Kidney glomerular epithelial cell (primary cell): Measurements from ENCODE around the gene POLDIP2.

ENCODE experiments used
- DNase-seq: peaks from one replicate; lab custom pipeline; 2025; lab: John Stamatoyannopoulos, UW

POLDIP2 gene

GRCh38 chr17:28390141-28390540 lies 32.8 kb upstream of the POLDIP2 start:
- DNase-seq: no peak

DNA sequence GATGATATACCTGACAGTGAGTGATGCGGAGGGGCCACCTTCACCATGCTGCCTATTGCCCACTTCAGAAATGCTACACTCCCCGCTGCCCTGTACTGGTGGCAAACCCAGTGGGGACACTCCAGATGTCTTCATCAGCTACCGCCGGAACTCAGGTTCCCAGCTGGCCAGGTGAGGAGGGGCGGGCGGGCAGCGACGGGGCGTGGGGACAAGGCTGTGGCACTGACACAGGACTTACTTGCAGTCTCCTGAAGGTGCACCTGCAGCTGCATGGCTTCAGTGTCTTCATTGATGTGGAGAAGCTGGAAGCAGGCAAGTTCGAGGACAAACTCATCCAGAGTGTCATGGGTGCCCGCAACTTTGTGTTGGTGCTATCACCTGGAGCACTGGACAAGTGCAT lies 30.8 kb upstream of the POLDIP2 start:
- DNase-seq: no peak

DNA sequence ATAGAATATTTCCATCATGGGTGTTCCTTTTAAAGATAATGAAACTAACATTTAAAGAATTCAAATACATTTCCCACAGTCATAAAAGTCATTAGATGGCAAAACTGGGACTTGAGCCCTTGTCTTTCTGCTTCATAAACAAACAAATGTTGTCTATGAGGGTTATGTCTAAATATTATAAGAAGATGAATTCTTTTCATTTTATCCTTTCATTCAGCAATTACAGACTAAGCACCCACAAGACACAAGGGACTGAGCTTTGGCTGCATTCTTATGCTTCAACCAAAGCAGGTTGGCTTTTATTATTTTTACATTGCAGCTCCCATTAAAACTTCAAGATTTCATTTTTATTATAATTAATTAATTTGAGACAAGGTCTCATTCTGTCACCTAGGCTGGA lies 29.1 kb upstream of the POLDIP2 start:
- DNase-seq: no peak

- no peak for DNase-seq
These were observed 28.1 kb upstream of the POLDIP2 start for GRCh38 chr17:28385406-28385805.

DNA sequence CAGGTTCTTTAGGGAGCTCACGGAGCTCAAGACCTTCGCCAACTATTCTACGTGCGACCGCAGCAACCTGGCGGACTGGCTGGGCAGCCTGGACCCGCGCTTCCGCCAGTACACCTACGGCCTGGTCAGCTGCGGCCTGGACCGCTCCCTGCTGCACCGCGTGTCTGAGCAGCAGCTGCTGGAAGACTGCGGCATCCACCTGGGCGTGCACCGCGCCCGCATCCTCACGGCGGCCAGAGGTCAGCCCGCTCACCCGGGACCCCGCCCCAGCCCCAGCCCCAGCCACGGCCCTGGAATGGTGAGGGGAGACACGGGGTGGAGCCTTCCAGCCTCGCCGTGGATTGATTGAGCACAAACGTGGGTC lies 27.7 kb upstream of the POLDIP2 start:
- no peak for DNase-seq

GRCh38 chr17:28384281-28385036 lies 27.1 kb upstream of the POLDIP2 start:
- DNase-seq: peak; percentile 37

GRCh38 chr17:28381141-28381825 lies 24.0 kb upstream of the POLDIP2 start:
- no peak for DNase-seq

DNA sequence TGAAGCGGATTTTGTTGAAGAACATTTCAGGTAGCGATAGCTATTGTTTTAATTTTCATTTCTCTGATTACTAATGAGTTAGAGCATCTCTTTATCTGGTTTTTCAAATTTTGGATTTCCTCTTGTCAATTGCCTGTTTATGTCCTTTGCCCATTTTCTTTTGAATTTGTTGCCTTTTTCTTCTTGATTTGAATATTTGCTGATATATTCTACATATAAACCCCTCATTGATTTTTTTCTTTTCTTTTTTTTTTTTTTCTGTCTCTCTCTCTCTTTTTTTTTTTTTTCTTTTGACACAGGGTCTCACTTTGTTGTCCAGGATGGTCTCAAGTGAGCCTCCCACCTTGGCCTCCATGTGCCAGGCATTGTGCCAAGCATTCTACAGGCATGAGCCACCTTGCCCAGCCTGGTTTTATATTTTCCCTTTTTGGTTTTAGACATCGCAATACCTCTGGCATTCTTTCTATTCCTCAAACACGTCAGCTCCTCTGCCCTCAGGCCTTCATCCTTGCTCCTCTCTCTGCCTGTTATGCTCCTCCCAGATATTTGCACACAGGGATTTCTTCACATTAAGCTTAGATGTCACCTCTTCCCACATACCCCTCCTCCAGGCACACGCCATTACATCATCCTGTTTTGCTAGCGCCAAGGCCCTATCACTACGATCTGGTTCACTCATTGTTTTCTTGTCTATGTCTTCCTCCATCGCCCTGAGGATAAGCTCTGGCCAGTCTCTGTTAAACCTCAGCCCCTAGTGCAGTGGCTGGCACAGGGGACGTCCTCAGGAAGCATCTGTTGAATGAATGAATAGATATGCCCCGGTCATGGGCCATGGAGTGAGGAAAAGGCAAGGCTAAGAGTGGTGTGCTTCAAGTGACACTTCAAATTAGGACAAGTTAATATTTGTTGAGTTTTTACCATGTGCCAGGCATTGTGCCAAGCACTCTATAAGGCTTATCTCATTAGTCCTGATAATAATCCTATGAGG lies 22.8 kb upstream of the POLDIP2 start:
- DNase-seq: no peak

GRCh38 chr17:28372945-28373274 lies 15.6 kb upstream of the POLDIP2 start:
- DNase-seq: no peak

DNA sequence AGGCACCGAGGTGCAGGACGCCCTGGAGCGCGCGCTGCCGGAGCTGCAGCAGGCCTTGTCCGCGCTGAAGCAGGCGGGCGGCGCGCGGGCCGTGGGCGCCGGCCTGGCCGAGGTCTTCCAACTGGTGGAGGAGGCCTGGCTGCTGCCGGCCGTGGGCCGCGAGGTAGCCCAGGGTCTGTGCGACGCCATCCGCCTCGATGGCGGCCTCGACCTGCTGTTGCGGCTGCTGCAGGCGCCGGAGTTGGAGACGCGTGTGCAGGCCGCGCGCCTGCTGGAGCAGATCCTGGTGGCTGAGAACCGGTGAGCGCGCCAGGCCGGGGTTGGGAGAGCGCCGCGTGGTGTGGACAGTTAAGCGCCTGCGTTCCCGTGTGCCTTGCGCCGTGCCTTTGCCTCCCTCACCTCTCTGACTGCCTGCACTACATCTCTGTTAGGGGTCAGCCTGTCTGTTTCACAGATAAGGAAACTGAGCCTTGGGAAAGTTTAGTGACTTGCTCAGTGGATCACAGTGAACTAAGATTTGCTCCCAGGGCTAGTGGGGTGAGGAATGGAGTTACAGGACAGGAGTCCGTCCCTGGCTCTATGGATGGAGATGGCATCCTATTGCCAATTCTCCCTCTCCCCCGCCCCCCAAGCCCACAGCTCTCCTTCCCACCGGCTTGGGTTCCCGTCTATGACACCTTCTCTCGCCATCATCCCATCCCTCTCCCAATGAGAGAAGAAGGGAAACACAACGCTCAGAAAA lies 15.0 kb upstream of the POLDIP2 start:
- DNase-seq: no peak

GRCh38 chr17:28371245-28372202 lies 14.2 kb upstream of the POLDIP2 start, which contains the start of gene SARM1:
SARM1 (plus strand) TSS chr17:28371694; CDS start chr17:28372033, 339 bp downstream.
- peak; percentile 37 for DNase-seq

DNA sequence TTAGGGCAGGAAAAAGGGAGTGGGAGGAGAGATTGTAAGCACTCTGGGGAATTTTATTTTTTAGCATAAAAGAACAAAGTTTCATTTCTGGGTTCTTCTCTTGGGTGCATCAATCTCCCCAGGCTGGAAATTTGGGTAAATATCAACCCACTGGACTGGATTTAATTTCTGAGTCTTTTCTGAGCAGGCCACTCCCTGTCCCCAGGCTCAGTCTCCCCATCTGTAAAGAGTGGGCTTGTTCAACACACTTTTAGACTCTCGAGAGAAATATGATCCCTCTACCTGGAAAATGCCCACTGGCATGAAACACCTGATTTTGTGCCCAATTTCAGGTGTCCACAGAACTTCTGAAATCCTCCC lies 13.4 kb upstream of the POLDIP2 start:
- DNase-seq: no peak

- DNase-seq: peak; percentile 2
These were observed 12.9 kb upstream of the POLDIP2 start, which contains the start of gene VTN for GRCh38 chr17:28370035-28370743. VTN (minus strand) TSS chr17:28370307; CDS start chr17:28370203, 104 bp downstream.

- DNase-seq: no peak
These were observed 12.3 kb upstream of the POLDIP2 start for GRCh38 chr17:28369684-28370034.

DNA sequence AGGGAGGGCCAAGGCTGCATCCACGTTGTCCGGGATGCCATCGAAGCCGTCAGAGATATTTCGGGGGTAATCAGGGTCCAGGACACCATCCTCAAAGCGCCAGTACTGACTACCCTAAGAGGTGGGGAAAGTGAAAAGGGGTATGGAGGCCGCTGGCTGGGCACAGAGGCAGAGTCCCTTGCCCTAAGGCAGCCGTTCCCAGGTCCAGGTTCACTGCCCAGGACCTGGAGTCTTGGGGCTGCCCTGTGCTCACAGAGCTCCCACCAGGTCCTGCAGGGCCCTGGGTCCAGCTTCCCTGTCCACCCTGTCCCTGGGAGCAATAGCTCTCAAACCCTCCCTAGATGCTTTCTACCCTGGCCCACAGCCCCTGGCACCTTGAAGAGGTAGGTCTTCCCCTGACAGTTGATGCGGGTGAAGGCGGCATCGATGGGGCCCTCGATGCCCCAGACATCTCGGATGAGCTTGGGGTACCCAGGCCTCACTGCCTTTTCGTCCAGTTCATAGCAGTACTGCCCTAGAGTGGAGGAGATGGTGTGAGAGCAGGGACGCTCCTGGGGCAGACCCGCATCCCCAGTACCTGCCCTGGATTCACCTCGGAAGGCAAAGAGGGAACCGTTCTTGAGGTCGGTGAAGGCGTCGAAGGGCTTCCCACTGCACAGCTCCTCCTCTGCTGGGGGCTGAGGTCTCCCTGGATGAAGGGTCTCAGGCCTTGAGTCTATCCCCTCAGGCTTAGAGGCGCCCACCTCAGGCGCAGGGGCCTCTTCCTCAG lies 11.8 kb upstream of the POLDIP2 start:
- no peak for DNase-seq

- no peak for DNase-seq
These were observed 11.0 kb upstream of the POLDIP2 start for GRCh38 chr17:28368306-28368831.

DNA sequence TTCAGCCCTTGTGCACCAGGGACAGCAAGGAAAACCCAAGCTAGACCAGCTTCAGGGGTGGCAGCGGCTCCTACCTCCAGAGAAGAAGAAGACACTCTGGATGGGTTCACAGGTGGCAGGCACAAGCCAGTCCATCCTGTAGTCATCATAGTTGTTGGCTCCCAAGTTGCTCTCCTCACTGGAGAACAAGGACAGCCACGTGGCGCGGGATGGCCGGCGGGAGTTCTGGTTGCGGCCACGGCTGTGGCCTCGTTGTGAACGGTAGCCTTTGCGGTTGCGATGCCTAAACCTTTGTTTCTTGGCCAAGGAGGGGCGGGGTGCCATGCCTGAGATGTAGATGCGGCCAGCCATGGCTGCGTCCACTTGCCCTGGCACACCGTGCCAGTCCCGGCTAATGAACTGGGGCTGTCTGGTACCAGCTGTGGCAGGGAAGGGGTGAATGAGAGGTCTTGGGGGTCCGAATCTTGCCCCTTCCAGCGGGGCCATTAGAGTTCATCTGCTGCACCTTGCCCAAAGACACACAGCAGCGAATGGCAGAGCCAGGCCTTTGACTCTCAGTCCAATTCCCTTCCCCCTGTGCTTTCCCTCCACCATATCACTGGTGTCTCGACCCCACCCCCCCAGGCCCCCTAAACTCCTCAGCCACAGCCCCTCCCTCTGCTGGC lies 10.4 kb upstream of the POLDIP2 start:
- DNase-seq: no peak

DNA sequence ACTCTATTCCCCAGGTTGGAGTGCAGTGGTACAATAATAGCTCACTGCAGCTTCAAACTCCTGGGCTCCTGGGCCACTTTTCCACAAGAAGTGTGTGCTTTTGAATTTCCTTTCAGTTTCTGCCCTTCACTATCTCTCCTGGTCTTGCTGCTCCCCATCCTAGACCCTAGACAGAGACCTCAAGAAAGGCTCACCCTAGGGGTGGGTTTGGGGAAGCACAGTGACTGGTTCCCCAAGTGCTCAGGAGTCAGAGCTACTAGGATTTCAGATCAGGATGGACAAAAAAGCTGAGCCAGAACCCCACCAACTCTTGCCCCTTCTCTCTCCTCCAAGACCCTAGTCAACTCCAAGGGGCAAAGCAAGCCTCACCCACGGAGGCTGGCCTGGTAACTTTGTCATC lies 9.3 kb upstream of the POLDIP2 start:
- no peak for DNase-seq

DNA sequence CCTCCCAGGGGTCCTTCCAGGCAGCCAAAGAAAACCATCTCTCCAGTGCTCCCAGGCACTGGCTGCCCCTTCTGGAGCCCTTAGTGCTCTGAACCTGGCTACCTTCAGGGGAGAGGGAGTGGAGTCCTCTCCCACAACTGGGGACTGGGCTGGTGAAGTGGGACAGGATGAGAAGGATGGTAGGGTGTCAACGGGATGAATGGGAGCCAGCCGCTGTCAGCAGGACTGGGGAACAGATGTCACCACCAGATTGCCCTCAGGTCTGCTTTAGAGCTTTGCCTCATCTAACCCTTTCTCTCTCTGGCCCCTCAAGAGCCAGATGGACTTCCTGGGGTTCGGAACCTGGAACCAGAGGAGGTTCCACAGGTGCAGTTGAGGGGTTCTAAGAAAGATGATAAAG lies 8.2 kb upstream of the POLDIP2 start:
- DNase-seq: no peak
